ENCODE results near the gene CHCHD5. TPM values are rescaled to one million over a fixed set of nuclear protein-coding genes. Genes with fewer than 3 reads are reported as not detected.

The CHCHD5 gene
- total RNA-seq, 1 experiment from 2014 or later, result 46.7 TPM

- no TSS peak for BruUV-seq (replicated peaks)
- in situ Hi-C loops (cut with HindIII; ENCODE audit: low pct_unique_long_range_greater_than_20kb, low sequenced_read_pairs), result no loop called here
- CTCF ChIA-PET, result interaction anchor here (0.6 kb wide), 1 partner anchor 152 kb away, joined by 3 read pairs; the partner anchor contains the start of gene RGPD8
Observed at GRCh38 chr2:112584891-112585250, 462 bp downstream of the CHCHD5 start.

GRCh38 chr2:112585400-112585799 is 991 bp downstream of the CHCHD5 start:
- peaks cover 18% of the 10 kb centered on the region for H3K4me1 ChIP-seq (ENCODE audit: control insufficient read depth, insufficient read depth, low read length)
- intact Hi-C loops (cut with micrococcal nuclease; ENCODE audit: unreplicated experiment), result no loop called here
- DNase-seq (ENCODE audit: low read depth, low spot score) (no peak), ATAC-seq (no peak)
- in situ Hi-C loops (cut with HindIII; ENCODE audit: low pct_unique_long_range_greater_than_20kb, low sequenced_read_pairs), result no loop called here
- TF ChIP-seq REST (IDR thresholded peaks at IDR 0.05; ENCODE audit: insufficient read depth in 1 of 2, low read depth in 2 of 2, low read length in 1 of 2), result no peak
- peak overlapping the region; percentile 97 for H3K27ac ChIP-seq (ENCODE audit: low read length)
- no TSS peak for BruUV-seq (replicated peaks)
- ChIA-PET CTCF (no interaction called here), POLR2A (no interaction called here)
- H3K4me3 ChIP-seq (ENCODE audit: low read depth in 2 of 2, low read length in 2 of 2), result peak overlapping the region; percentile 74 to 81
- H3K9me3 ChIP-seq (ENCODE audit: control insufficient read depth, insufficient read depth, low read depth, low read length), result no peaks in the 10 kb centered on the region
- H3K27me3 ChIP-seq (ENCODE audit: control insufficient read depth, insufficient read depth, low read length), result no peaks in the 10 kb centered on the region
- no peaks in the 10 kb centered on the region; the same call in 1 of the 2 replicates for H3K36me3 ChIP-seq (ENCODE audit: control insufficient read depth, insufficient read depth, low read length)

More at GRCh38 chr2:112584891-112585250, 462 bp downstream of the CHCHD5 start:
- POLR2A ChIA-PET, result interaction anchor here (0.5 kb wide), 1 partner anchor 11 kb away, joined by 6 read pairs; no protein-coding TSS in a partner anchor
- H3K4me1 ChIP-seq (ENCODE audit: control insufficient read depth, insufficient read depth, low read length), result peaks cover 18% of the 10 kb centered on the region
- TF ChIP-seq SIN3A (IDR thresholded peaks at IDR 0.05; ENCODE audit: borderline replicate concordance, insufficient read depth, low read depth, low read length), result no peak
- TF ChIP-seq REST (IDR thresholded peaks at IDR 0.05; ENCODE audit: insufficient read depth in 1 of 2, low read depth in 2 of 2, low read length in 1 of 2), result no peak
- TF ChIP-seq TCF7L2 (IDR thresholded peaks at IDR 0.05; ENCODE audit: low read depth, low read length), result no peak
- no peak; the same call in 1 of the 2 replicates for TF ChIP-seq POLR2AphosphoS5 (IDR thresholded peaks at IDR 0.05; ENCODE audit: low read depth, low read length)
- TF ChIP-seq, protein P1, sequence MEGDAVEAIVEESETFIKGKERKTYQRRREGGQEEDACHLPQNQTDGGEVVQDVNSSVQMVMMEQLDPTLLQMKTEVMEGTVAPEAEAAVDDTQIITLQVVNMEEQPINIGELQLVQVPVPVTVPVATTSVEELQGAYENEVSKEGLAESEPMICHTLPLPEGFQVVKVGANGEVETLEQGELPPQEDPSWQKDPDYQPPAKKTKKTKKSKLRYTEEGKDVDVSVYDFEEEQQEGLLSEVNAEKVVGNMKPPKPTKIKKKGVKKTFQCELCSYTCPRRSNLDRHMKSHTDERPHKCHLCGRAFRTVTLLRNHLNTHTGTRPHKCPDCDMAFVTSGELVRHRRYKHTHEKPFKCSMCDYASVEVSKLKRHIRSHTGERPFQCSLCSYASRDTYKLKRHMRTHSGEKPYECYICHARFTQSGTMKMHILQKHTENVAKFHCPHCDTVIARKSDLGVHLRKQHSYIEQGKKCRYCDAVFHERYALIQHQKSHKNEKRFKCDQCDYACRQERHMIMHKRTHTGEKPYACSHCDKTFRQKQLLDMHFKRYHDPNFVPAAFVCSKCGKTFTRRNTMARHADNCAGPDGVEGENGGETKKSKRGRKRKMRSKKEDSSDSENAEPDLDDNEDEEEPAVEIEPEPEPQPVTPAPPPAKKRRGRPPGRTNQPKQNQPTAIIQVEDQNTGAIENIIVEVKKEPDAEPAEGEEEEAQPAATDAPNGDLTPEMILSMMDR (IDR thresholded peaks at IDR 0.05), result no peak
- no peaks in the 10 kb centered on the region for H3K9me3 ChIP-seq (ENCODE audit: control insufficient read depth, insufficient read depth, low read depth, low read length)
- peak overlapping the region; percentile 74 to 81 for H3K4me3 ChIP-seq (ENCODE audit: low read depth in 2 of 2, low read length in 2 of 2)
- no peaks in the 10 kb centered on the region; the same call in 1 of the 2 replicates for H3K36me3 ChIP-seq (ENCODE audit: control insufficient read depth, insufficient read depth, low read length)
- intact Hi-C loops (cut with micrococcal nuclease; ENCODE audit: unreplicated experiment), result loop anchor here (5.0 kb wide), 1 partner anchor 103 kb away; the partner anchor contains the start of gene TTL
- no peaks in the 10 kb centered on the region for H3K27me3 ChIP-seq (ENCODE audit: control insufficient read depth, insufficient read depth, low read length)
- peak overlapping the region; percentile 97 for H3K27ac ChIP-seq (ENCODE audit: low read length)
- DNase-seq (ENCODE audit: low read depth, low spot score), result no peak
- no peak for ATAC-seq
